Spinal cord (tissue), 10 donors: ENCODE data around the gene F7. TPM values are rescaled to one million over a fixed set of nuclear protein-coding genes. Genes with fewer than 3 reads are reported as not detected.

Experiments
- DNase-seq, 6 donors: peaks; one replicate each; pipeline versions ENCODE4 v3.0.0 to v3.0.0-alpha.2; 2013 to 2015; ENCODE audit warnings: low spot score in 6 of 6, low read depth in 4 of 6
- H3K27ac ChIP-seq: one replicate; pipeline ENCODE4 v1.5.1; 2013; ENCODE audit warnings: low read depth, low read length, control low read depth
- H3K27me3 ChIP-seq: one replicate; pipeline ENCODE4 v1.6.1; 2013; ENCODE audit warnings: low read length; ENCODE audit not compliant: control insufficient read depth, insufficient read depth
- H3K36me3 ChIP-seq: one replicate; pipeline ENCODE4 v1.6.1; 2013; ENCODE audit warnings: low read length; ENCODE audit not compliant: control insufficient read depth, insufficient read depth
- H3K4me1 ChIP-seq: one replicate; pipeline ENCODE4 v1.6.1; 2013; ENCODE audit warnings: low read length; ENCODE audit not compliant: control insufficient read depth, insufficient read depth
- H3K4me3 ChIP-seq: one replicate; pipeline ENCODE4 v1.5.1; 2013; ENCODE audit warnings: low read depth, low read length, control low read depth
- H3K9me3 ChIP-seq: one replicate; pipeline ENCODE4 v1.6.1; 2013; ENCODE audit warnings: low read length; ENCODE audit not compliant: control insufficient read depth, insufficient read depth
- WGBS: methylation state at CpG from one replicate; pipeline ENCODE4 v1.1.5; 2013; ENCODE audit warnings: missing lambda C conversion rate; ENCODE audit not compliant: insufficient coverage; 5-methylcytosine and 5-hydroxymethylcytosine counted together
- polyA plus RNA-seq, 2 donors: library from polyadenylated mRNA; unstranded; fragments of 120-200 nt; gene quantifications; one replicate each; pipeline ENCODE4 v1.2.1, GENCODE V29; 2013; ENCODE audit not compliant: insufficient read length in 2 of 2
- total RNA-seq, 2 donors: library from RNA; depleted of rRNA in 1 of 2; stranded (reverse); fragments of 120-200 nt in 1 of 2; fragments of >200 nt in 1 of 2; gene quantifications; one replicate each; pipeline versions ENCODE4 v1.2.3 to v1.2.4, GENCODE V29; 2013 to 2014
- donor health status: healthy.

The F7 gene
- total and polyA plus RNA-seq, 4 donors, result 0.40 to 3.3 (median 2.4) TPM

GRCh38 chr13:113084943-113085540 is 20.5 kb upstream of the F7 start:
- H3K27me3 ChIP-seq, result no peaks in the 10 kb centered on the region
- H3K9me3 ChIP-seq, result no peaks in the 10 kb centered on the region
- peaks cover 10% of the 10 kb centered on the region for H3K4me1 ChIP-seq
- no peak overlapping the region for H3K27ac ChIP-seq
- no peak overlapping the region for H3K4me3 ChIP-seq
- DNase-seq, result no peak
- H3K36me3 ChIP-seq, result peaks cover 92% of the 10 kb centered on the region
- 90% methylated on average over 24 of the region's 24 CpGs for WGBS

- H3K36me3 ChIP-seq, result peaks cover 92% of the 10 kb centered on the region
- H3K27me3 ChIP-seq, result no peaks in the 10 kb centered on the region
- H3K27ac ChIP-seq, result no peak overlapping the region
- H3K4me1 ChIP-seq, result peaks cover 10% of the 10 kb centered on the region
- no peaks in the 10 kb centered on the region for H3K9me3 ChIP-seq
- DNase-seq, result no peak
- H3K4me3 ChIP-seq, result no peak overlapping the region
- 82% methylated on average over 25 of the region's 32 CpGs for WGBS
Measured at GRCh38 chr13:113086031-113086750, 19.4 kb upstream of the F7 start.

GRCh38 chr13:113086991-113087922 is 18.3 kb upstream of the F7 start:
- Histone ChIP-seq H3K27ac (no peak overlapping the region), H3K9me3 (no peaks in the 10 kb centered on the region)

GRCh38 chr13:113087923-113088690 is 17.5 kb upstream of the F7 start:
- no peak overlapping the region for H3K4me3 ChIP-seq
- WGBS, result 90% methylated on average over 39 of the region's 40 CpGs
- peaks cover 95% of the 10 kb centered on the region for H3K36me3 ChIP-seq
- H3K27ac ChIP-seq, result no peak overlapping the region
- no peaks in the 10 kb centered on the region for H3K27me3 ChIP-seq
- DNase-seq, result no peak
- no peaks in the 10 kb centered on the region for H3K9me3 ChIP-seq
- H3K4me1 ChIP-seq, result peaks cover 12% of the 10 kb centered on the region

More at GRCh38 chr13:113086991-113087922, 18.3 kb upstream of the F7 start:
- H3K27me3 ChIP-seq, result no peaks in the 10 kb centered on the region
- no peak for DNase-seq
- peaks cover 10% of the 10 kb centered on the region for H3K4me1 ChIP-seq
- peaks cover 95% of the 10 kb centered on the region for H3K36me3 ChIP-seq
- WGBS, result 87% methylated on average over 30 of the region's 39 CpGs
- H3K4me3 ChIP-seq, result no peak overlapping the region

- H3K27ac ChIP-seq, result no peak overlapping the region
- 85% methylated on average over 16 of the region's 17 CpGs for WGBS
- H3K4me1 ChIP-seq, result peaks cover 9% of the 10 kb centered on the region
- no peak for DNase-seq
- H3K36me3 ChIP-seq, result peaks cover 95% of the 10 kb centered on the region
- no peak overlapping the region for H3K4me3 ChIP-seq
- no peaks in the 10 kb centered on the region for H3K27me3 ChIP-seq
- H3K9me3 ChIP-seq, result no peaks in the 10 kb centered on the region
Measured at GRCh38 chr13:113088691-113089020, 16.9 kb upstream of the F7 start.

- Histone ChIP-seq H3K4me3 (no peak overlapping the region), H3K9me3 (no peaks in the 10 kb centered on the region), H3K36me3 (peaks cover 99% of the 10 kb centered on the region), H3K27me3 (no peaks in the 10 kb centered on the region), H3K4me1 (peaks cover 17% of the 10 kb centered on the region), H3K27ac (no peak overlapping the region)
- 74% methylated on average over 33 of the region's 36 CpGs for WGBS
- no peak for DNase-seq
Measured at GRCh38 chr13:113089693-113090414, 15.7 kb upstream of the F7 start.

GRCh38 chr13:113090415-113090770 is 15.2 kb upstream of the F7 start:
- Histone ChIP-seq H3K27me3 (no peaks in the 10 kb centered on the region), H3K9me3 (no peaks in the 10 kb centered on the region), H3K27ac (no peak overlapping the region), H3K36me3 (peaks cover 98% of the 10 kb centered on the region), H3K4me3 (no peak overlapping the region), H3K4me1 (peaks cover 17% of the 10 kb centered on the region)
- DNase-seq, result no peak
- 76% methylated on average over 8 of the region's 13 CpGs for WGBS

GRCh38 chr13:113090806-113091205 is 14.8 kb upstream of the F7 start:
- no peak for DNase-seq
- peaks cover 17% of the 10 kb centered on the region for H3K4me1 ChIP-seq
- 86% methylated on average over 18 of the region's 24 CpGs for WGBS
- no peak overlapping the region for H3K27ac ChIP-seq
- H3K27me3 ChIP-seq, result no peaks in the 10 kb centered on the region
- H3K36me3 ChIP-seq, result peaks cover 98% of the 10 kb centered on the region
- no peak overlapping the region for H3K4me3 ChIP-seq
- no peaks in the 10 kb centered on the region for H3K9me3 ChIP-seq
